Measurements from ENCODE around the gene PLA2G3.
"Not testable (repeated sequence)": the region's sequence is repeated elsewhere in the genome, so short reads cannot be mapped to it uniquely, and the experiment has no call there.

The PLA2G3 gene

GRCh38 chr22:31098632-31099110 is 41.6 kb downstream of the PLA2G3 start:
- no peak for DNase-seq

- DNase-seq, result no peak
These were observed 42.2 kb downstream of the PLA2G3 start for GRCh38 chr22:31097941-31098631.

- not testable (repeated sequence) for DNase-seq
These were observed 42.8 kb downstream of the PLA2G3 start for GRCh38 chr22:31097539-31097938.

GRCh38 chr22:31096657-31097279 is 43.5 kb downstream of the PLA2G3 start:
- DNase-seq, result no peak

GRCh38 chr22:31095637-31096249 is 44.6 kb downstream of the PLA2G3 start:
- no peak for DNase-seq

GRCh38 chr22:31094741-31095140 is 45.6 kb downstream of the PLA2G3 start:
- DNase-seq, result no peak

GRCh38 chr22:31094021-31094551 is 46.2 kb downstream of the PLA2G3 start:
- no peak for DNase-seq

- no peak for DNase-seq
These were observed 47.0 kb downstream of the PLA2G3 start for GRCh38 chr22:31093086-31093850.

GRCh38 chr22:31092161-31092560 is 48.1 kb downstream of the PLA2G3 start:
- no peak for DNase-seq

GRCh38 chr22:31091106-31091975 is 49.0 kb downstream of the PLA2G3 start:
- DNase-seq, result no peak

GRCh38 chr22:31090217-31091085 is 49.9 kb downstream of the PLA2G3 start:
- DNase-seq, result no peak

- peak; percentile 45 for DNase-seq
These were observed 50.9 kb downstream of the PLA2G3 start for GRCh38 chr22:31089160-31090100.

GRCh38 chr22:31088233-31088986 is 51.9 kb downstream of the PLA2G3 start:
- no peak for DNase-seq

- DNase-seq, result no peak
These were observed 52.5 kb downstream of the PLA2G3 start for GRCh38 chr22:31087744-31088215.

- DNase-seq, result no peak
These were observed 53.5 kb downstream of the PLA2G3 start for GRCh38 chr22:31086703-31087330.

- DNase-seq, result no peak
These were observed 54.4 kb downstream of the PLA2G3 start for GRCh38 chr22:31085928-31086327.

- DNase-seq, result no peak
These were observed 54.8 kb downstream of the PLA2G3 start for GRCh38 chr22:31085493-31085824.

- DNase-seq, result peak; percentile 92
These were observed 55.4 kb downstream of the PLA2G3 start for GRCh38 chr22:31084811-31085492.
